PC-9 (cell line): ENCODE data around the gene ISLR2. TPM values are rescaled to one million over a fixed set of nuclear protein-coding genes. Genes with fewer than 3 reads are reported as not detected.

Source experiments
- BruUV-seq: library from RNA; stranded (reverse); fragments of 400-500 nt; replicated peaks from 2 replicates; lab custom pipeline; 2021; lab: Mats Ljungman, UMichigan
- CTCF ChIA-PET: fragments of 300-600 bp; sonication (Branson Sonifier 250); formaldehyde crosslinking; loops from one replicate; lab custom pipeline; 2022; ENCODE audit warnings: antibody characterized with exemption; lab: Charles Lee
- POLR2A ChIA-PET: fragments of 300-600 bp; sonication (Branson Sonifier 250); formaldehyde crosslinking; loops from one replicate; lab custom pipeline; 2022; ENCODE audit warnings: antibody characterized with exemption; ENCODE audit not compliant: unreplicated experiment; lab: Charles Lee
- DNase-seq, 2 experiments: peaks; one replicate each; pipeline versions ENCODE4 v3.0.0 to v3.0.0-alpha.2; 2015 to 2022; ENCODE audit warnings: mixed read lengths in 1 of 2
- H2AFZ ChIP-seq: fragments of 200-600 bp; sonication (generic); 2 replicates; pipeline ENCODE4 v1.8.1; 2017; ENCODE audit warnings: antibody characterized with exemption
- H3F3A ChIP-seq: fragments of 200-600 bp; sonication (generic); 2 replicates; pipeline ENCODE4 v1.8.1; 2017; ENCODE audit warnings: antibody characterized with exemption, mild to moderate bottlenecking, low read depth; ENCODE audit not compliant: insufficient read depth
- H3K27ac ChIP-seq: fragments of 200-600 bp; sonication (generic); 2 replicates; pipeline ENCODE4 v1.6.1; 2016; ENCODE audit warnings: mixed run types
- H3K27me3 ChIP-seq: fragments of 200-600 bp; sonication (generic); 2 replicates; pipeline ENCODE4 v1.6.1; 2016; ENCODE audit warnings: low read depth, mixed run types; ENCODE audit not compliant: insufficient read depth
- H3K36me3 ChIP-seq: fragments of 200-600 bp; sonication (generic); 2 replicates; pipeline ENCODE4 v1.6.1; 2016; ENCODE audit warnings: low read depth, mixed run types
- H3K4me1 ChIP-seq: fragments of 200-600 bp; sonication (generic); replicated peaks from 2 replicates; pipeline ENCODE4 v1.6.1; 2016; ENCODE audit warnings: mixed run types; ENCODE audit not compliant: insufficient read depth
- H3K4me2 ChIP-seq: fragments of 200-600 bp; sonication (generic); 2 replicates; pipeline ENCODE4 v1.6.1; 2017; ENCODE audit warnings: mixed run types
- H3K4me3 ChIP-seq: fragments of 200-600 bp; sonication (generic); 2 replicates; pipeline ENCODE4 v1.6.1; 2016; ENCODE audit warnings: mixed run types
- H3K79me2 ChIP-seq: fragments of 200-600 bp; sonication (generic); 2 replicates; pipeline ENCODE4 v1.6.1; 2017; ENCODE audit warnings: low read depth, mixed run types
- H3K9me2 ChIP-seq: fragments of 200-600 bp; sonication (generic); 2 replicates; pipeline ENCODE4 v1.8.1; 2017; ENCODE audit warnings: mild to moderate bottlenecking; ENCODE audit not compliant: insufficient read depth
- H3K9me3 ChIP-seq: fragments of 200-600 bp; sonication (generic); 2 replicates; pipeline ENCODE4 v1.8.1; 2016; ENCODE audit warnings: low read depth; ENCODE audit not compliant: insufficient read depth
- H4K20me1 ChIP-seq: fragments of 200-600 bp; sonication (generic); 2 replicates; pipeline ENCODE4 v1.8.1; 2017; ENCODE audit not compliant: insufficient read depth
- CTCF ChIP-seq: fragments of 200-600 bp; sonication (generic); conservative IDR thresholded peaks from 2 replicates; pipeline ENCODE4 v1.6.1; 2017; ENCODE audit warnings: mixed run types, antibody characterized with exemption, mild to moderate bottlenecking, moderate library complexity
- EZH2 ChIP-seq: fragments of 200-600 bp; sonication (generic); IDR thresholded peaks from 2 replicates; pipeline ENCODE4 v1.8.0; 2017; ENCODE audit warnings: antibody characterized with exemption, low read depth
- intact Hi-C: fragments of 100-400 bp; cut with micrococcal nuclease; formaldehyde crosslinking; loops from one replicate; pipeline ENCODE4 v1.10.0; 2022; ENCODE audit not compliant: unreplicated experiment
- total RNA-seq: library from RNA; stranded (reverse); gene quantifications from 2 replicates; pipeline ENCODE4 v1.2.3, GENCODE V29; 2021

The ISLR2 gene
- total RNA-seq, 1 experiment from 2014 or later = 0.15 TPM

GRCh38 chr15:74178326-74179100, 48.1 kb downstream of the ISLR2 start:
- no peak overlapping the region for H2AFZ ChIP-seq
- H3K79me2 ChIP-seq = no peaks in the 10 kb centered on the region
- peak overlapping the region; percentile 75 for H3K27ac ChIP-seq
- TF ChIP-seq EZH2 (no peak), CTCF (no peak)
- CTCF ChIA-PET = interaction anchor here (0.6 to 0.9 kb wide), 2 partner anchors 31 to 59 kb away, joined by 3 read pairs; no protein-coding TSS in a partner anchor
- intact Hi-C loops = loop anchor here (1.0 to 5.0 kb wide), 4 partner anchors 22 to 124 kb away; no protein-coding TSS in a partner anchor
- H3K9me3 ChIP-seq = no peaks in the 10 kb centered on the region
- peaks cover 15% of the 10 kb centered on the region; the same call in 1 of the 2 replicates for H3K36me3 ChIP-seq
- no TSS peak for BruUV-seq
- POLR2A ChIA-PET = interaction anchor here (0.6 to 1.2 kb wide), 2 partner anchors 18 to 66 kb away, joined by 3 to 17 read pairs; no protein-coding TSS in a partner anchor
- H3K27me3 ChIP-seq = no peaks in the 10 kb centered on the region
- peaks cover 46% of the 10 kb centered on the region for H3K4me1 ChIP-seq
- H3K4me3 ChIP-seq = no peak overlapping the region
- H3F3A ChIP-seq = peaks cover 65% of the 10 kb centered on the region
- H3K4me2 ChIP-seq = peak overlapping the region; percentile 58
- H4K20me1 ChIP-seq = no peaks in the 10 kb centered on the region
- H3K9me2 ChIP-seq = no peaks in the 10 kb centered on the region
- DNase-seq = no peak

- no peaks in the 10 kb centered on the region for H3K79me2 ChIP-seq
- ChIA-PET CTCF (interaction anchor here (0.6 to 0.9 kb wide), 2 partner anchors 22 to 59 kb away, joined by 3 to 5 read pairs; no protein-coding TSS in a partner anchor), POLR2A (interaction anchor here (0.6 to 1.2 kb wide), 6 partner anchors 17 to 67 kb away, joined by 3 to 17 read pairs (median 8); partner anchors contain the start of gene STRA6)
- no peaks in the 10 kb centered on the region for H3K9me3 ChIP-seq
- H3F3A ChIP-seq = peaks cover 66% of the 10 kb centered on the region
- intact Hi-C loops = loop anchor here (1.0 to 5.0 kb wide), 4 partner anchors 21 to 123 kb away; no protein-coding TSS in a partner anchor
- peak overlapping the region; percentile 58 for H3K4me2 ChIP-seq
- no peaks in the 10 kb centered on the region for H3K9me2 ChIP-seq
- peaks cover 18% of the 10 kb centered on the region; the same call in 1 of the 2 replicates for H3K36me3 ChIP-seq
- peak; percentile 94 to 95 for DNase-seq
- peak overlapping the region; percentile 75 for H3K27ac ChIP-seq
- H3K27me3 ChIP-seq = no peaks in the 10 kb centered on the region
- TF ChIP-seq EZH2 = no peak
- no peak for TF ChIP-seq CTCF
- no peaks in the 10 kb centered on the region for H4K20me1 ChIP-seq
- no peak overlapping the region for H2AFZ ChIP-seq
- H3K4me1 ChIP-seq = peaks cover 43% of the 10 kb centered on the region
- H3K4me3 ChIP-seq = no peak overlapping the region
- BruUV-seq = no TSS peak
These were observed 48.9 kb downstream of the ISLR2 start for GRCh38 chr15:74179101-74179841.
